Natural killer cell (primary cell): ENCODE data around the gene PTGIS. TPM values are rescaled to one million over a fixed set of nuclear protein-coding genes. Genes with fewer than 3 reads are reported as not detected.

Source experiments
- ATAC-seq, 3 donors: fragments of 150-1000 bp in 2 of 3; fragments of 200-7000 bp in 1 of 3; cut with Tn5 transposase; 1 replicate in 1 of 3; 2 replicates in 2 of 3; pipeline ENCODE4 v1.10.0; 2021; ENCODE audit warnings: mild to moderate bottlenecking in 2 of 3, moderate library complexity in 2 of 3
- DNase-seq, 2 donors: peaks; one replicate each; pipeline versions ENCODE4 v3.0.0 to v3.0.0-alpha.2; 2013 to 2021; ENCODE audit warnings: mixed read lengths in 1 of 2
- H3K27ac ChIP-seq: one replicate; pipeline ENCODE4 v1.5.1; 2013; ENCODE audit warnings: mild to moderate bottlenecking, low read length
- H3K27me3 ChIP-seq: one replicate; pipeline ENCODE4 v1.6.1; 2013; ENCODE audit warnings: low read length; ENCODE audit not compliant: control insufficient read depth, insufficient read depth
- H3K36me3 ChIP-seq: one replicate; pipeline ENCODE4 v1.6.1; 2013; ENCODE audit warnings: low read length; ENCODE audit not compliant: control insufficient read depth, insufficient read depth
- H3K4me1 ChIP-seq: one replicate; pipeline ENCODE4 v1.6.1; 2013; ENCODE audit warnings: low read length; ENCODE audit not compliant: control insufficient read depth, insufficient read depth
- H3K4me3 ChIP-seq: one replicate; pipeline ENCODE4 v1.5.1; 2013; ENCODE audit warnings: low read length
- H3K9me3 ChIP-seq: one replicate; pipeline ENCODE4 v1.6.1; 2013; ENCODE audit warnings: low read length; ENCODE audit not compliant: control insufficient read depth, insufficient read depth
- H3K27ac Mint-ChIP-seq, 2 donors: one replicate each; pipeline ENCODE4 v1.8.0; 2022; ENCODE audit warnings: mild to moderate bottlenecking in 2 of 2, mixed read lengths in 2 of 2, moderate library complexity in 1 of 2
- H3K27me3 Mint-ChIP-seq, 2 donors: one replicate each; pipeline ENCODE4 v1.8.0; 2022; ENCODE audit warnings: low read depth in 2 of 2, mixed read lengths in 2 of 2
- H3K36me3 Mint-ChIP-seq: one replicate; pipeline ENCODE4 v1.8.0; 2022; ENCODE audit warnings: mixed read lengths
- H3K4me1 Mint-ChIP-seq, 2 donors: one replicate each; pipeline ENCODE4 v1.8.0; 2022; ENCODE audit warnings: mixed read lengths in 2 of 2
- H3K4me3 Mint-ChIP-seq: one replicate; pipeline ENCODE4 v1.8.0; 2022; ENCODE audit warnings: mild to moderate bottlenecking, moderate library complexity, mixed read lengths
- H3K9me3 Mint-ChIP-seq, 2 donors: one replicate each; pipeline ENCODE4 v1.8.0; 2022; ENCODE audit warnings: mixed read lengths in 2 of 2
- WGBS: methylation state at CpG from one replicate; pipeline ENCODE4 v1.1.7; 2013; ENCODE audit warnings: missing lambda C conversion rate; ENCODE audit not compliant: insufficient coverage; 5-methylcytosine and 5-hydroxymethylcytosine counted together
- intact Hi-C: fragments of 100-400 bp; cut with micrococcal nuclease; formaldehyde crosslinking; loops from one replicate; pipeline ENCODE4 v1.14.2; 2022
- total RNA-seq, 4 donors: library from RNA; stranded (reverse); fragments of 120-200 nt in 1 of 4; gene quantifications; one replicate each; pipeline versions ENCODE4 v1.2.3 to v1.2.4, GENCODE V29; 2013 to 2022
- TF ChIP-seq, protein P1 (sequence below): fragments of 200-600 bp; IDR thresholded peaks from one replicate; pipeline ENCODE4 v1.8.0; 2022; ENCODE audit warnings: antibody characterized with exemption

PTGIS gene
- total RNA-seq, 3 donors from 2014 or later (not counting 1 experiment from before 2014, with no cell fraction given): not detected

DNA sequence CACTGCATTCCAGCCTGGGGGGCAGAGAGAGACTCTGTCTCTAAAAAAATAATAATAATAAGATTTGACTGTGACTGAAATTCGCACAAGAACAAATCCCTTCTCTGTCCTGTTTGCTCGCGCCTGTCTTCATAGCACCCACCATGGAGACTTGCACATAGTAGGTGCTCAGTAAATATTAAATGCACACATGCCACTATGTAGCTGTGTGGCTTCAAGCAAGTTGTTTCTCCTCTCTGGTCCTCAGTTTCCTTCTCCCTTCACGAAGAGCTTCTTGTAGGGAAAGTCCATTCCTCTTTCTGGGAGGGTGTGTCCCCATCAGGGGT is 15.4 kb upstream of the PTGIS start:
- H3K9me3 ChIP-seq: peaks cover 4% of the 10 kb centered on the region
- intact Hi-C loops: no loop called here
- no peak for ATAC-seq
- H3K36me3 ChIP-seq: no peaks in the 10 kb centered on the region
- peaks cover 24% of the 10 kb centered on the region for H3K4me1 ChIP-seq
- DNase-seq: no peak
- Mint-ChIP-seq H3K27ac (peak overlapping the region in 1 of 2 donors; percentile 72), H3K4me1 (peaks cover 14 to 34% of the 10 kb centered on the region in 2 donors), H3K4me3 (no peak overlapping the region), H3K9me3 (peaks cover 0 to 3% of the 10 kb centered on the region in 2 donors), H3K27me3 (peaks cover 13% of the 10 kb centered on the region in 2 donors), H3K36me3 (no peaks in the 10 kb centered on the region)
- 70% methylated on average over 4 of the region's 4 CpGs for WGBS
- no peaks in the 10 kb centered on the region for H3K27me3 ChIP-seq
- H3K4me3 ChIP-seq: no peak overlapping the region
- H3K27ac ChIP-seq: no peak overlapping the region
- TF ChIP-seq, protein P1, sequence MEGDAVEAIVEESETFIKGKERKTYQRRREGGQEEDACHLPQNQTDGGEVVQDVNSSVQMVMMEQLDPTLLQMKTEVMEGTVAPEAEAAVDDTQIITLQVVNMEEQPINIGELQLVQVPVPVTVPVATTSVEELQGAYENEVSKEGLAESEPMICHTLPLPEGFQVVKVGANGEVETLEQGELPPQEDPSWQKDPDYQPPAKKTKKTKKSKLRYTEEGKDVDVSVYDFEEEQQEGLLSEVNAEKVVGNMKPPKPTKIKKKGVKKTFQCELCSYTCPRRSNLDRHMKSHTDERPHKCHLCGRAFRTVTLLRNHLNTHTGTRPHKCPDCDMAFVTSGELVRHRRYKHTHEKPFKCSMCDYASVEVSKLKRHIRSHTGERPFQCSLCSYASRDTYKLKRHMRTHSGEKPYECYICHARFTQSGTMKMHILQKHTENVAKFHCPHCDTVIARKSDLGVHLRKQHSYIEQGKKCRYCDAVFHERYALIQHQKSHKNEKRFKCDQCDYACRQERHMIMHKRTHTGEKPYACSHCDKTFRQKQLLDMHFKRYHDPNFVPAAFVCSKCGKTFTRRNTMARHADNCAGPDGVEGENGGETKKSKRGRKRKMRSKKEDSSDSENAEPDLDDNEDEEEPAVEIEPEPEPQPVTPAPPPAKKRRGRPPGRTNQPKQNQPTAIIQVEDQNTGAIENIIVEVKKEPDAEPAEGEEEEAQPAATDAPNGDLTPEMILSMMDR: no peak

DNA sequence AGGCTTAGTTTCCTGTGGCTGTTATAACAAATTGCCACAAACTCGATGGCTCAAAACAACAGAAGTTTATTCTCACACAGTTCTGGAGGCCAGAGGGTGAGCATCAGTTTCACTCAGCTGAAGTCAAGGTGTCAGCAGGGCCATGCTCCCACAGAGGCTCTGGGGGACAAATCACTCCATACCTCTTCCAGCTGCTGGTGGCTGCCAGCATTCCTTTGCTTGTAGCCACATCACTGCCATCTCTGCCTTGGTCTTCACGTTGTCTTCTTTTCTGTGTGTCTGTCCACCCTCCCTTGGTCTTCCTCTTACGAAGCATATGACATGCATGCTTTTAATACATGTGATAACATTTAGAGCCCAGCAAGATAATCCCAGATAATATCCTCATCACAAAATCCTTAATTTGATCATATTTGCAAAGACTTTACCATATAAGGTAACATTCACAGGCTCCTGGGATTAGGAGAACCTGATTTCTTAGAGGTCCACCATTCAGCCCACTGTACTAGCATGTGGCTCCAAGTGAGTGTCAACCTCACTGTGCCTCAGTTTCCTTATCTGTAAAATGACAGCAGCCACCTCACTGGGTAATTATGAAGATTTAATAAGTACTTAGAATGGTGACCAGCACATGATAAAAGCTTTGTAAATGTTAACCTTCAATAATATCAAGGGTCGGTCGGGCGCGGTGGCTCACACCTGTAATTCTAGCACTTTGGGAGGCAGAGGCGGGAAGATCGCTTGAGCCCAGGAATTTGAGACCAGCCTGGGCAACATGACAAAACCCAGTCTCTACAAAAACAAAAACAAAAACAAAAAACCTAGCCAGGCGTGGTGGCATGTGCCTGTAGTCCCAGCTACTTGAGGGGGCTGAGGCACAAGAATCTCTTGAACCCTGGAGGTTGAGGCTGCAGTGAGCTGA is 14.7 kb upstream of the PTGIS start:
- Histone ChIP-seq H3K27ac (no peak overlapping the region), H3K4me1 (peaks cover 30% of the 10 kb centered on the region), H3K27me3 (no peaks in the 10 kb centered on the region), H3K9me3 (peaks cover 4% of the 10 kb centered on the region), H3K36me3 (no peaks in the 10 kb centered on the region), H3K4me3 (no peak overlapping the region)
- Mint-ChIP-seq H3K4me1 (peaks cover 18 to 40% of the 10 kb centered on the region in 2 donors), H3K27me3 (peaks cover 13% of the 10 kb centered on the region in 2 donors), H3K4me3 (no peak overlapping the region), H3K27ac (no peak overlapping the region), H3K9me3 (peaks cover 0 to 3% of the 10 kb centered on the region in 2 donors), H3K36me3 (no peaks in the 10 kb centered on the region)
- no peak for DNase-seq
- WGBS: 93% methylated on average over 10 of the region's 10 CpGs
- TF ChIP-seq, protein P1: no peak
- no peak for ATAC-seq
- intact Hi-C loops: no loop called here

DNA sequence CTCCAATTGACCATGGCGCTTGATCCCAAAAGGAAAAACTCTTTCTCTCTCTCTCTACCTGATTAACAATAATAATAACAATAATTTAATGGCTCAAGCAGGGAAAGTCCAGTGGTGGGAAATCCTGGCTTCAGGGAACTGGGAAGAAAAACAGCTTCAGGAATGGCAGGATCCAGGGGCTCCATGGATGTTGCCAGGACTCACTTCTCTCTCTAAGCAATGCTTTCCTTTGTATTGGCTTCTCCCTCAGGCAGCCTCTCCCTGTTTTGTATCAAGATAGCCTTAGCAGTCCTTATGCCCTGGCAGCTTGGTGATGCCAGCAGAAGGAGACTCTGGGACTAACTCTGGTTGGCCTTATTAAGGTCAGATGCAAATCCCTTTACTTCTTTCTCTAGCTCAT is 13.5 kb upstream of the PTGIS start:
- H3K27me3 ChIP-seq: no peaks in the 10 kb centered on the region
- TF ChIP-seq, protein P1: no peak
- peaks cover 30% of the 10 kb centered on the region for H3K4me1 ChIP-seq
- H3K9me3 ChIP-seq: peaks cover 4% of the 10 kb centered on the region
- H3K27me3 Mint-ChIP-seq: peaks cover 13% of the 10 kb centered on the region in 2 donors
- no peak overlapping the region for H3K27ac ChIP-seq
- intact Hi-C loops: no loop called here
- peaks cover 26 to 49% of the 10 kb centered on the region in 2 donors for H3K4me1 Mint-ChIP-seq
- H3K36me3 Mint-ChIP-seq: no peaks in the 10 kb centered on the region
- peaks cover 0 to 5% of the 10 kb centered on the region in 2 donors for H3K9me3 Mint-ChIP-seq
- WGBS: 100% methylated on average over 1 of the region's 1 CpG
- ATAC-seq: no peak
- no peaks in the 10 kb centered on the region for H3K36me3 ChIP-seq
- H3K4me3 ChIP-seq: no peak overlapping the region
- no peak for DNase-seq
- H3K4me3 Mint-ChIP-seq: no peak overlapping the region
- H3K27ac Mint-ChIP-seq: no peak overlapping the region
